ENCODE results near the gene CCDC146.
"Not testable (repeated sequence)": the region's sequence is repeated elsewhere in the genome, so short reads cannot be mapped to it uniquely, and the experiment has no call there.

Gene CCDC146

GRCh38 chr7:77306231-77307067 is 184.0 kb downstream of the CCDC146 start:
- DNase-seq = no peak

- no peak for DNase-seq
Measured at GRCh38 chr7:77308792-77309191, 186.4 kb downstream of the CCDC146 start.

- DNase-seq = no peak
Measured at GRCh38 chr7:77309714-77310220, 187.4 kb downstream of the CCDC146 start.

GRCh38 chr7:77310982-77311381 is 188.6 kb downstream of the CCDC146 start:
- DNase-seq = peak; percentile 50

- DNase-seq = no peak
Measured at GRCh38 chr7:77313085-77313484, 190.7 kb downstream of the CCDC146 start.

GRCh38 chr7:77313876-77314480 is 191.6 kb downstream of the CCDC146 start:
- no peak for DNase-seq

- peak; percentile 30 for DNase-seq
Measured at GRCh38 chr7:77315182-77315591, 192.8 kb downstream of the CCDC146 start.

GRCh38 chr7:77316219-77316978 is 194.0 kb downstream of the CCDC146 start:
- DNase-seq = no peak

- no peak for DNase-seq
Measured at GRCh38 chr7:77318019-77318418, 195.6 kb downstream of the CCDC146 start.

GRCh38 chr7:77320137-77320536 is 197.7 kb downstream of the CCDC146 start:
- DNase-seq = no peak

GRCh38 chr7:77320714-77321113 is 198.3 kb downstream of the CCDC146 start:
- no peak for DNase-seq

GRCh38 chr7:77321300-77321699 is 198.9 kb downstream of the CCDC146 start:
- DNase-seq = no peak

- no peak for DNase-seq
Measured at GRCh38 chr7:77326131-77326530, 203.7 kb downstream of the CCDC146 start.

- no peak for DNase-seq
Measured at GRCh38 chr7:77327067-77327931, 204.9 kb downstream of the CCDC146 start.

- DNase-seq = no peak
Measured at GRCh38 chr7:77327932-77328628, 205.7 kb downstream of the CCDC146 start.

- DNase-seq = no peak
Measured at GRCh38 chr7:77328669-77329068, 206.3 kb downstream of the CCDC146 start.

- DNase-seq = no peak
Measured at GRCh38 chr7:77329466-77330168, 207.2 kb downstream of the CCDC146 start.

- no peak for DNase-seq
Measured at GRCh38 chr7:77330169-77330882, 207.9 kb downstream of the CCDC146 start.

- peak; percentile 82 for DNase-seq
Measured at GRCh38 chr7:77331938-77332695, 209.7 kb downstream of the CCDC146 start.

GRCh38 chr7:77334039-77334438 is 211.6 kb downstream of the CCDC146 start:
- not testable (repeated sequence) for DNase-seq

All from NCI-H1105 treated with DMSO at 0.1 percent for 48 hours (cell line).